HG03097 (cell line): ENCODE data around the gene KIAA1671.
"Not testable (repeated sequence)": the region's sequence is repeated elsewhere in the genome, so short reads cannot be mapped to it uniquely, and the experiment has no call there.

Experiments
- ATAC-seq: cut with Tn5 transposase; IDR thresholded peaks from one replicate; pipeline ENCODE4 v1.9.1; 2021; ENCODE audit not compliant: unreplicated experiment, low FRiP score

Gene KIAA1671

DNA sequence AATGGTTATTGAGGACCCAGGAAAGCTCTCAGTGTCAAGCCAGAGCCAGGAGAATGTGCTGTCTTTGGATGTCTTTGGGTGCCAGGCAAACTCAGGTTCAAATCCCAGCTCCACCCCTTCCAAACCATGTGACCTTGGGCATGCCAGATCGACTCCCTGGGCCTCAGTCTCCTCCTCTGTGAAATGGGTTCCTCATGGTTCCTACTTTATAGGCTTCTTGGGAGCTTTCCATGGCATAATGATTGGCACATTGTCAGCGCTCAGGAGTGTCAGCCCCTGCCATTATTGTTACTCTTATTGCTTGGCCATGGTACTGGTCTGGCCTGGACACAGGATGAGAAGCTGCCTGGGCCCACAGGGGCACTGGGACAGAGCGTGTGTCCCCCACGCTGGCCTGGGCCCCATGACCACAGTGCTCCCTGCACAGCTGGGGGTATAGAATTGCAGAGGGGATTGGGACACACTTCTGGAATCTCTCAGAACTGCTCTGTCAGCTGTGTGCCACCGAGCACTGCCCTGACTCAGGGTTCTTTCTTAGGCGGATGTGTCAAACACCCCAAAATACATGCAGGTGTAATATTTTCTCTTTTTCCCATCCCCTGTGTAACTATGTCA lies 209.5 kb downstream of the KIAA1671 start:
- ATAC-seq: no peak

DNA sequence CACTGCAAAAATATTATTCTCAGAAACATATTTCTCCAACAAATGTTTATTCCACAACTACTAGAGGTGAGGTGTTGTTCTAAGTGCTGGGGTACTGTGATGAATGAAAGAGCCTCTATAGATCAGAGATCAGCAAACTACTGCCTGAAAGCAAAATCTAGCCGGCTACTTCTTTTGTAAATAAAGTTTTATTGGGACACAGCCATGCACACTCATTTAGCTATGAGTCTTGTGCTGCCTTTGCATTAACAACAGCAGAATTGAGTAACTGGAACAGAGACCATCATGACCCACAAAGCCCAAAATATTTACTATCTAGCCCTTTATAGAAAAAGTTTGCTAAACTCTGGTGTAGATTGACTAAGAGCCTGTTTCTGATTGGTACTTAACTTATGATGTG lies 210.0 kb downstream of the KIAA1671 start:
- no peak for ATAC-seq

DNA sequence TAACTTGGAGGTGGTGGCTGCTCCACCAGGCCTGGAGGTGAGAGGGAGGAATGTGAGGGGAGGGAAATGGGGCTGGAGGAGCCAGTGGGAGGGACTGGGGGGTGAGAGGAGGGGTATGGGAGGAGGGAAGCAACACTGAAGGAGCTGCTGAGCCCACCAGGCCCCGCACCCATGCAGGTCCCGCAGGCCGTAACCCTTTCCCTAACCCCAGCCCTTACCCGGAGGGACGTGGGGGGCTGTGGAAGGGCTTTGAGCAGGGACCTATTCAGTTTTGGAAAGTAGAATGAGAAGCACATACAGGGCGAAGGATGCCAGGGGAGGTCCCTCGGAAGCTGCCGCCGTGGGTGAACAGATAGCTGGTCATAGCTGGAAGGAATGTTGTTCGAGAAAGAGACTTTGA lies 213.3 kb downstream of the KIAA1671 start:
- no peak for ATAC-seq

DNA sequence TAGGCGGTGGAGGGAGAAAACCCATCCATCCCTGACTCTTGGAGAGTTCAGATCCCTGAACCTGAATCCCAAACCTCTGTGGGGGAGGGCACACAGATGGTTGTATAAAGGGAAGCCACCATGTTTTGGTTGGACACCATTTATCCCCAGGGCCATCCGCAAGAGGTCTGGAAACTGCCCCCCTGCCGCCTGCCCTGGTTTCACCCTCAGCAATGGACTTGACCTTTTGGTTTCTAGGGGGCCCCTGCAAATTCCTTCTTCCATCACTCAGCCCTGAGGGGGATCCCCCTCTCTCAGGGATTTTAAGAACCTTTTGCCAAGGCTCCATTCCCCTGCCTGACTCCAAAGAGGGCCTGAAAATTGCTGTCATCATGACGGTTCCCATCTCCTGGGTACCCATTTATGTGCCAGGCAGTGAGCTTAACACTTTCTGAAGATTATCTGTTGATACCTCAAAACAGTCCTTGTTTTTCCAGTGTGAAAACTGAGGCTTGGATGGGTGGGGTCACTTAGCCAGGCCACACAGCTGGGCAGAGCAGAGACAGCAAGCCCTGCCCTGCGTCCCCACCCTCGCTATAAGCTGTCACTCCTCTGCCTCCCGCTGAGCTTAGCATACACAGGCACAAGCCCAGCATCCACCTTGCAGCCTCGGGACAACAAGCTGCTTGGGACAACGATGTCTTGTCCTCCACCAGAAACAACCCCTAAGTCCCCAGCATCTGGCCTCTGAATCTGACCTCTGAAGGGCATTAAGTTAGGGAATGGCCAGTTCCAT lies 213.9 kb downstream of the KIAA1671 start:
- ATAC-seq: no peak

DNA sequence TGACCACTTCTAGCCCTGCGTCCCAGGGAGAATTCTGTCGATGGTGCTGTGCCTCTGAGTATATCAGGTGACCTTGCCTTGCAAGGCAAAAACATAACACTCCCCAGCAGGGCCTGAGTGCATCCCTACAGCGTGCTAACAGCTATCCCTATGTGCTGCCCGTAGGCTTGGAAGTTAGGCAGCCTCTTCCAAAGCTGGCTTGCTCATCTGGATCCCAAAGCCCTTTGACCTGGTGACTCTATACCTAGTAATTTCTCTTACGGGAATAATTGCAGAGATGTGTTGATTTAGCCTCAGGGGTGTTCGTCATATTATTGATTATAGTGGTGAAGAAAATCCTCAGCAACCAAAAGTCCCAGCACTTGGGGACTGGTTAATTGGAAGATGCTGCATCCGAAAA lies 214.6 kb downstream of the KIAA1671 start:
- no peak for ATAC-seq

DNA sequence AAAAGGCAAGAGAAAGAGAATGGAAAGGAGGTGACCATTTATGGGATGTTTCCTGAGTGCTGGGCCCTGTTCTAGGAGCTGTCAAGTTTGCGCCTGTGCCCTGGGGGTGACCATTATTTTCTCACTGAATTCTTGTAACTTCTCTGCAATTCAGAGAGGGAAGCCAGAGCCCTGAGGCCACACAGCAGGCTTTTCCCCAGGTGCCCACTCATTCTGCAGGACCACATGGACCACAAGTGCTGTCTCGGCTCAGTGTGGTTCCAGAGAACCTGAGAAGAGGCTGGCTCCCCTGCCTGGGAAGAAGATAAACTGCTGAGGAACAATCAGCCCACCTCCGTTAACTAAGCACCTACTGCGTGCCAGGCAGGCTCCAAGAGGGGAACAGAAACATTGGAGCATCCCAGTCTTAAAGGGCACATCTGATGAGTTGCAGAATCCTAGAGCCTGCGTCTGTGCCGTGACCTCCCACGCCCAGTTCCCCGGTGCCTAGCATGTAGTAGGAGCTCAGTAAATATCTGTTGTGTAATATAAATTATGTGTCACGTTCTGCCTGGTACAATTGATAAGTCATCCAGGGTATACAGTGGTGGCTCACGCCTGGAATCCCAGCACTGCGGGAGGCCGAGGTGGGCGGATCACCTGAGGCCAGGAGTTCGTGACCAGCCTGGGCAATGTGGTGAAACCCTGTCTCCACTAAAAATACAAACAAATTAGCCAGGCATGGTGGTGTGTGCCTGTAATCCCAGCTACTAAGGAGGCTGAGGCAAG lies 215.5 kb downstream of the KIAA1671 start:
- ATAC-seq: no peak

DNA sequence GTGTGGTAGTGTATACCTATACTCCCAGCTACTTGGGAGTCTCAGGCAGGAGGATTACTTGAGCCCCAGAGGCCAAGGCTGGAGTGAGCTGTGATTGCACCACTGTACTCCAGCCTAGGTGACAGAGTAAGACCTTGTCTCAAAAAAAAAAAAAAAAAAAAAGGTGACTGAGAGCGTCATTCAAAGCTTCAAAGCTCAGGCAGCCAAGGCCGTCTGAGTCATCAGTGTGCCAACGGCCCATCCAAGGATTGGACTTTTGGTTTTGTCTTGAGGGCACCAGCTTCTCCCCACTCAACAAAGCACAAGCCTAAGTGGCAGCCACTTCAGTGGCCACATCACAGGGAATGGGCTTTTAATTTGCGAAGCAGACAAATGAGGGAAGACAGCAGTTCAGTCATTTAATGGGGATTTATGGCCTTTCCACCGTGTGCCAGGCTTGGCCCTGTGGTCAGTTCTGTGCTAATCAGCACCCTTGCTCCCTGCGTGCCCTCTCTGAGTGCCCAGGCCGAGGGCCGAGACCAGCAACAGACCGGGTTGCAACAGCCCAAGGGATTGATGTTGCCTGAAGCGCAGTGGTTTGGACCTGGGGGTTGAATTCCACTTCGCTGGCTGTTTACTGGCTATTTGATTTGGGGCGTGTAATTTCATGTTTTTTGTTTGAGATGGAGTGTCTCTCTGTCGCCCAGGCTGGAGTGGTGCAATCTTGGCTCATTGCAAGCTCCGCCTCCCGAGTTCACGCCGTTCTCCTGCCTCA lies 216.9 kb downstream of the KIAA1671 start:
- ATAC-seq: no peak

DNA sequence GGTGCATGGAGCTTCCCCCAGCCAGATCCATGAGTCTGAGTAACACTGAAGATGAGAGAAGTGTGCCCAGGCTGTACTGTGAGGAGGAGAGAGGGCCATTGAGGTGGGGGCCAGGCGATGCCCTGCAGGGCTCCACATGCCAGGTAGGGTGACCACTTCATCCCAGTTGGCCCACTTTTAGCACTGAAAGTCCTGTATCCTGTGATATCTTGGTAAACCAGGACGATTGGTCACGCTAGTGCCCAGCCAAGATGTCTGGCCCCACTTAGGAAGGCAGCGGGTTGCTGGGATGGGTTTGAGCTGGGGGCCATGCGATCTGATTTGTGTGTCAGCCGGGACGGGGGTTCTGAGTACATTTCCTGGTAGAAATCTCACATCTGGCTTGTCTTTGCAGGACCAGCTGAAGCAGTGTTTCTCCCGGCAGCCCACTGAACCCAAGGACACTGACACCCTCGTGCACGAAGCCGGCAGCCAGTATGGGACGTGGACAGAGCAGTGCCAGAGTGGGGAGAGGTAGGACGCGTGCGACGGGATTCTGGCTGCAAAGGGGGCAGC lies 218.0 kb downstream of the KIAA1671 start:
- no peak for ATAC-seq

DNA sequence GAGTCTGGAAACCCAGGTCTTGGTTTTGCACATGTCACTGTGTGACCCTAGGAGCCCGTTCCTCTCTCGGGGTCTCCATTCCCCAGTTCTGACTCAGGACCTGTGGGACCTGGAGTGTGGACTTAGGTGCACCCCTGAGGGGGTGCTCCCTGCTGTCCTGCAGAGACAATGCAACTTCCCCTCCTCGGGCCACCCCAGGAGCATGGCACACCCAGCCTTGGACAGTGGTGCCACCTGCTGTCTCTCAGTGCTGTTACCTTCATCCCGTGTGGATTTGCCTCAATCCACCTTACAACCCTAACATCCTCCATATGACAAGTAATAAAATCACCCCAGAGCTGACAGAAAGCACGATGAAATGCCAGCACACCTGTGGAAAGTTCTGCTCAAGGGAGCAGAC lies 219.6 kb downstream of the KIAA1671 start:
- ATAC-seq: no peak

DNA sequence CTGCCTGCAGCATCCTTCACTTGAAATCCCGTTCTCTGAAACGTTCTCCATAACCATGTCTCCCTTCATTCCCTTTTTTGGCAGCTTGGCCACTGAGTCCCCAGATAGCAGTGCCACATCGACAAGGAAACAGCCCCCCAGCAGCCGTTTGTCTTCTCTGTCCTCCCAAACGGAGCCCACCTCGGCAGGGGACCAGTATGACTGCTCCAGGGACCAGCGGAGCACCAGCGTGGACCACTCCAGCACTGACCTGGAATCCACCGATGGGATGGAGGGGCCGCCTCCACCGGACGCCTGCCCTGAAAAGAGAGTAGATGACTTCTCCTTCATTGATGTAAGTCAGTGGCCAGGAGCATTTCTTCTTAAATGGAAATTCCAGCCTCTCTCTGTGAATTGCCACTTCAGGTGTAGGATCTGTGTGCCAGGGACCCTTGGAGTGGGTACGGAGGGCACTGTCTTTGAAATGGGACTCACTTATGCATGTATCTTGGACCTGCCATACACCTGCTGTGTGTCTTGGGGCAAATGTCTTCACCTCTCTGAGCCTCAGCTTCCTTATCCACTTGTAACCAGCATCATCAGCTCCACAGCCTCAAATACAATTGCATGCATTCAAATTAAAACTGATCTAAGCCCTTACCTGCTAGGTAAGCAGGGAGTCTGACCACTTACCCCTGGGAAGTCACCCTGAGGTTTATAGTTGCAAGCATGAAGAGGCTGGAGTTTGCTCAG lies 221.8 kb downstream of the KIAA1671 start:
- ATAC-seq: no peak

DNA sequence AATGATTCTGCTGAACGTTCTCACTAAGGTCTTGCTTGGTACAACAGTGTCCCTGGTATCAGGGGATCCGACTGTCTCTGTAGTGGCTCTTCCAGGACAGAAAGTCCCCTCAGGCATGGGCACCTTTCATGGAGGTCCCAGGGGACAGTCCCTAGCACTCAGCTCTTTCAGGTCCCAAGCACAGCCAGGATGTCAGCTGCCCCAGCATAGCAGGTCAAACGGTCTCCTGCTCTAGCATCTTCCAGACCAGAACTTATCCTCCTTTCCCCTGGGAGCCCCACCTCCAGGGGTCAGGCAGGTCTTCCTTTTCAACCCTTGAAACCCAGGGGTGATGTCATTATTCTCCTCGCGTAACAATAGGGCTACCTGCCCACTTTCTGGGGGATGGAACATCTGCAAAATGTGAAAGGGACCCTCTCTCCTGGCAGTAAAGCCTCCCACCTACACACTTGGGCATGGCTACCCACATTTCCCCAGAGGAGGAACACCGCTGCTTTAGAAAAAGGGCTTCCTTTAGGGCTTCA lies 222.4 kb downstream of the KIAA1671 start:
- ATAC-seq: no peak

DNA sequence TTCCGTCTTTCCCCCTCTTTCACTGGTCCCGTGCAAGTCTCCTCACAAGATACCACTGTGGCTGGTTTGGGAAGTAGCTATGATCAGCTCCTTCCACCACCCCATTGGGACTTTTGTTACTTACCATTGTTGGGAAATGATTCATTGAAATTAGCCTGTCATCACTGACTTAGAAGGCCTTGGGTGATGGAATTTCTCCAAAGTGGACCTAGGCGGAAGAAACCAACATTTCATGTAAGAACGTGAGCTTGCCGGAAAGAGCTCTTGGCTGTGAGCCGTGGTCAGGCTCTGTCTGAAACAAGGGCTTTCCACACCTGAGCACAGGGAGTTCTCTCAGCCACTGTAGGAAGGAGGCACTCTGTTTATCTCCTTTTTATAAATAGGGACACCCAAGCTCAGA lies 223.7 kb downstream of the KIAA1671 start:
- ATAC-seq: no peak

DNA sequence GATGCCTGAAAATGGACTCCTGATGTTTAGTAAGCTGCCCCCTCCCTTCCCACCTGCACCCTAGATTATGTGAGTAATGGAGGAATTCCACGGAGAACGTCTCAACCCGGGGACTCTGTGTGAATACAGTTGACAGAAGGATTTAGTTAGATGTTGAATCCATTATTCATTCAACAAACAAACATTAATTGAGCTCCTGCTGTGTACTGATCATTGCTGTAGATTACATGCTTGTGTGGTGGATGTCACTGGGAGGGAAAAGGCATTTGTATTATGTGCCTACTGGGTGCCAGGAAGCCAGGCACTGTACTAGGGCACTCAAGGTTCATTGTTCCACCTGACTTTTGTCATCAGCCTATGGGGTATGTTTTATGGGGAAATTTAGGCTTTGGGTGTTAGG lies 224.3 kb downstream of the KIAA1671 start:
- no peak for ATAC-seq

DNA sequence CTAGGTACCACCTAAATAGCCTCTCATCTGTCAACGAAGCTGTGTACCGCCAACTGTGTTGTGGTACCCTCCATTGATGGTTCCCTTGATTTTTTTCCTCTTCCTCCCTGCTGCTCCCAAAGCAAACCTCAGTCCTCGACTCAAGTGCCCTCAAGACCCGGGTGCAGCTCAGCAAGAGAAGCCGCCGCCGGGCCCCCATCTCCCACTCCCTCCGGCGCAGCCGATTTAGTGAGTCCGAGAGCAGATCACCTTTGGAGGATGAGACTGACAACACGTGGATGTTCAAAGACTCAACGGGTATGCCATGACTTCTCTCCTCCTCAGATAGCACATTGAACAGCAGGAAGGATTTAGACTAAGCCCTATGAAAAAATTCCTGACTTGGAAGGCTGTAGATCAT lies 224.7 kb downstream of the KIAA1671 start:
- no peak for ATAC-seq

DNA sequence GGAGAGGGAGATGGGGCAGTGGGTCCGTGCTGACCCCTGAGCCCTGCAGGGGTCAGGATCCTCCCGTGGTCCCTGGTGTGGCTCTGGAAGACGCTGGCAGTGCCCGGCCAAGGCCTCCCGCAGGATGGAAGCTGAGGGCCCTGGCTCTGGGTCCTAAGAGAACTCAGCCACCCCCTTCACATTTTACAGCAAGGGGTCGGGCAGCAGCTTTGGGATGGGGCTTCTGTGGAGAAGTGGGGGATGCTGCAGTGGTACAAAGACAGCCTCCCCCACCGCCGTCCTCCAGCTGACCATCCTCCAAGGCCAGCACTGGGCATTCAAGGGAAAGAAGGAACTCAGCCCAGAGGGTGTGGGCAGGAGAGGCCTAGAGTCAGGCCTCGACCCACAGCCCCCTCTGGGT lies 225.4 kb downstream of the KIAA1671 start:
- ATAC-seq: no peak

DNA sequence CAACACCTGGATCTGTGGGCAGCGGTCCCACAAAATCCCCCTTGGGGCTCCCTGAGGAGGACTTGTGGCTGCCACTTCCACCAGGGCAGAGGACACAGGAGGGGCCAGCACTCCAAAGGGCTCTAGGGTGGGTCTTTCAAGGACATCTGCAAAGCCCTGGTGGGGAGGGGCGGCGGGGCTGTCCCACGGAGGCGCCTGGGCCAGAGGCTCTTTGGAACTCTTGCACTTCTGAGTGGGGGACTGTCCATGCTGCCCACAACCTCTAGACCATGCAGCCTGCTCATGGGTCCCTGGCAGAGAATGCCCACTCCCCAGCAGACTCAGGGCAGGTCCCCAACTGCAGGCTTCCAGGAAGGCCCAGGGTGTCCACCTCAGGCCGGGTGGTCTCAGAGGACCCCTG lies 225.8 kb downstream of the KIAA1671 start:
- ATAC-seq: not testable (repeated sequence)

DNA sequence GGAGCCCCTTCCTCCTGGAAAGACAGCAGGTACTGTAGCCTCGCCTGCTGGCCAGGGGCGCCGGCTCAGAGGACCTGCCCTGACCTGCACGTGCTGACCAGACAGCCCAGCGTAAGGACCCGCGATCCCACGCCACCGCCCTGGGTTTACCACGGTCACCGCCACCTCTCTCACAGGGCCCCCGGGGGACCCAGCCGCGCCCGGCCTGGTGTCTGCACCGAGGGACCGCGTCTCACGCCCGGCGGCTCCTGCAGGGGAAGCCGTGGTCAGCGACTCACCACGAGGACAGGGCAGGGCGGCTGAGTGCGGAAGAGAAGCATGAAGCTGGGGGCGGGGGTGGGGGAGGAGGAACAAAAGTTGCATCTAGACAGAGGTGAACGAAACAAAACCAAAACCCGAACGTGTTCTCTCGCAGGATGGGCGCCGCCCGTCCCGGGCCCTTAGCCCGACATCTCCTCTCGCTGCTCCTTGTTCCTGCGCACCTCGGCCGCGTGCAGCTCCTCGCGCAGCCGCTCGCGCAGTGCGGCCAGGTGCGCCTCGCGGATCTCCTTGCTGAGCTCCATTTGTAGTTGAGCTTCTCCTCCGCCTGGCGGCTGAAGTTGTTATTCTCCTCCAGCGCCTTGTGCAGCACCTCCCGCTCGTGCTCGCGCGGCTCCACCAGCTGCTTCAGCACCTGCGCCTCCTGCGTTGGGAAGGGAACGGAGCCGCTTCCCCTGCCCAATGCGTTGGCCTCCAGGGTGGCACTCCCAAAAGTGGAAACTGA lies 226.5 kb downstream of the KIAA1671 start:
- ATAC-seq: not testable (repeated sequence)

DNA sequence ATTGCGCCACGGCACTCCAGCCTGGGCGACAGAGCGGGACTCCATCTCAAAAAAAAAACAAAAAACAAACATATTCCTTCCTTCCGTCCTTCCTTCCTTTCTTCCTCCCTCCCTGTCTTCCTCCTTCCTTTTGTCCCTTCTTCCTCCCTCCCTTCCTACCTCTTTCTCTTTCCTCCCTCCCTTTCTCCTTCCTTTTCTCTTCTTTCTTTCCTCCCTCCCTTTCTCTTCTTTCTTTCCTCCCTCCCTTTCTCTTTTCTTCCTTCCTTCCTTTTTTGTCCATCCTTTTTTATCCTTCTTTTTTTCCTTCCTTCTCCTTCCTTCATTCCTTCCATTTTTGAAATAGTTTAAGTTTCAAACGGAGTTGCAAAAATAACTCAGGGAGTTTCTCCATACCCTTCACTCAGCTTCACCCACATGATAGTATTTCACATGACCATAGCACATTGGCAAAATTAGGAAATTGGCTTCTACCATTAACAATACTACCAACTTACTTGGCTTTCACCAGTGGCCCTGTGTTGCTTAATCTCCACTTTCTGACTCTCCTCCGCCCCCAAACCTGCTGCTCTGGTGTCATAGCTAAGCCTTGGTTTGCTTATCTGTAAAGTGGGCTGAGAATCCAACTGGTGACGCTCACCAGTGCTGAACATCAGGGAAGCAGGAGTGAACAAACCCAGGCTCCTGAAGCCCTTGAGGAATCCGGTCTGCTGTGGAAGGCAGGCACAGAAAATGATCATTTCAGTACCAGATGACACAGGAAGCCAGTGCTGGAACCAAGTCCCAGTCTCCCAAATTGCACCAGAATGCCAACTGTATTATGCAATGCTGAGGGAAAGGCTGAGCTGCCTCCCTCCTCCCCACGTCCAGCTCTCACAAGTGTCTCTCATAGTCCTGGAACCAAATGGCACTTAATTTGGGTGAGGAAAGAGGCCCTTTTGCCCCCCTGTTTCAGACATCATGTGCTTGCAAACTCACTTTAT lies 229.9 kb downstream of the KIAA1671 start:
- ATAC-seq: no peak
